Measurements from ENCODE around the gene PRKG1.

PRKG1 gene

DNA sequence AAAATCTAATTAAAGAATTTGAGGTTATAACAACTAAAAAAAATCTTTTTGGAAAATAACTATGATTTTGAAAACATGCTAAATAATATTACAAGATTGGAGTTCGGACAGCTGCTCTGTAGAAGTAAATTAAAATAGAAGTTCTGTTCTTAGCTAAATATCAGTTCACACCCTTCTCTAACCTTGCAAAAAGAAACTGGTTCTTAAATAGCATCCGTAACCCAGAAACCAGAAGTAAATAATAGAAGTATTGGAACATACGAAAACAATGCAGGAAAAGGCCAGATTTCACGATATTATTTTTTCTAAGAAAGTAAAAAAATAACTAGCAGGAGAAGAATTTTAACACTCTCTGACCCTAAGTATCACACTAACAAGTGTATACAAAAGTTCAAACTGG is 164.7 kb downstream of the PRKG1 start:
- H3K4me1 ChIP-seq (ENCODE audit: control insufficient read depth, low read length) = no peaks in the 10 kb centered on the region
- no peaks in the 10 kb centered on the region for H3K9me2 ChIP-seq (replicated peaks; ENCODE audit: control insufficient read depth, low read length)
- no peaks in the 10 kb centered on the region for H3K36me3 ChIP-seq (ENCODE audit: control insufficient read depth, low read length)
- no peaks in the 10 kb centered on the region for H4K20me1 ChIP-seq (ENCODE audit: control insufficient read depth, insufficient read depth, low read depth, low read length)
- H3K4me2 ChIP-seq (ENCODE audit: low read length) = no peak overlapping the region
- TF ChIP-seq, protein P1, sequence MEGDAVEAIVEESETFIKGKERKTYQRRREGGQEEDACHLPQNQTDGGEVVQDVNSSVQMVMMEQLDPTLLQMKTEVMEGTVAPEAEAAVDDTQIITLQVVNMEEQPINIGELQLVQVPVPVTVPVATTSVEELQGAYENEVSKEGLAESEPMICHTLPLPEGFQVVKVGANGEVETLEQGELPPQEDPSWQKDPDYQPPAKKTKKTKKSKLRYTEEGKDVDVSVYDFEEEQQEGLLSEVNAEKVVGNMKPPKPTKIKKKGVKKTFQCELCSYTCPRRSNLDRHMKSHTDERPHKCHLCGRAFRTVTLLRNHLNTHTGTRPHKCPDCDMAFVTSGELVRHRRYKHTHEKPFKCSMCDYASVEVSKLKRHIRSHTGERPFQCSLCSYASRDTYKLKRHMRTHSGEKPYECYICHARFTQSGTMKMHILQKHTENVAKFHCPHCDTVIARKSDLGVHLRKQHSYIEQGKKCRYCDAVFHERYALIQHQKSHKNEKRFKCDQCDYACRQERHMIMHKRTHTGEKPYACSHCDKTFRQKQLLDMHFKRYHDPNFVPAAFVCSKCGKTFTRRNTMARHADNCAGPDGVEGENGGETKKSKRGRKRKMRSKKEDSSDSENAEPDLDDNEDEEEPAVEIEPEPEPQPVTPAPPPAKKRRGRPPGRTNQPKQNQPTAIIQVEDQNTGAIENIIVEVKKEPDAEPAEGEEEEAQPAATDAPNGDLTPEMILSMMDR (IDR thresholded peaks at IDR 0.05; ENCODE audit: low read depth, low read length, poor library complexity, severe bottlenecking) = no peak
- TF ChIP-seq EZH2phosphoT487 (IDR thresholded peaks at IDR 0.05; ENCODE audit: borderline replicate concordance, low read length) = no peak
- no peaks in the 10 kb centered on the region for H3K9me3 ChIP-seq (ENCODE audit: control insufficient read depth, insufficient read depth, low read length)
- no peaks in the 10 kb centered on the region for H3K27me3 ChIP-seq (ENCODE audit: control insufficient read depth, low read length)
- no peak overlapping the region for H3K4me3 ChIP-seq (ENCODE audit: low read length)
- no peak overlapping the region for H3K27ac ChIP-seq (ENCODE audit: low read depth, low read length)
- no peaks in the 10 kb centered on the region for H3K79me2 ChIP-seq (ENCODE audit: control insufficient read depth, low read length)
- no peaks in the 10 kb centered on the region for H3F3A ChIP-seq (ENCODE audit: control insufficient read depth, insufficient read depth)

DNA sequence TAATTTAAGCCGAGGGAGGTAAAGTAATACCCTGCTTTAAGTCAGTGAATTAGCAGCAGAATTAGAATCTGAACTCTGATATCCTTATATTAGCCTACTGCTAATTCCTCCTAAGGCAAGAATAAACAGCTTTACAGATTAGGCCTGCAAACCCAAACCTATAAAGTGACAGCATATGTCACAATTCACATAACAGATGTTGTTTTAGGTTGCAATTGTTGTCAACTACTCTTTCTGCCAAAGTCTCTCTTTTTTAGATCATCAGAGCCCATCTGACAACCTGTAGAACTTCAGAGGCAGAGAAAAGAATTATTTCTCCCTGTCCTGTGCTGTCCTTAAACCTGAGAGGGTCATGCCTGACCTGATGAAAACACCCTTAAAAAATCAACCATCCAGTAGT is 167.2 kb downstream of the PRKG1 start:
- H3K9me2 ChIP-seq (replicated peaks; ENCODE audit: control insufficient read depth, low read length) = no peaks in the 10 kb centered on the region

DNA sequence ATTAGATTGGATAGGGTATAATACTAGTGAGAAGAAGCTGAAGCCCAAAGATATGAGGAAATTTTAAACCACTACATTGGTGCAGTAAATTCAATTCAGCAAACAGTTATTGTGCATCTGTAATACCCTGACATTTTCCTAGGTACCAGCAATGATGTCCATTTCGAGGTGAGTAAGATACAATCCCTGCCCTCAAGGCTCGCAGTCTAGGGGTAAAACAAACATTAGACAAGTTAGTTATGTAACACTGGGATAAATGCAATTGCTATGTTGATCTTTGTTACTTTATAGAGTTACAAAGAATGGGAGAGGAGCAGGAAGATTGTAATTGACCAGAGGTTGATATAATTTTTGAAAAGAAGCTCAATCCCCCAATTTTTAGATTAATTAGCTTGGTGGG is 168.1 kb downstream of the PRKG1 start:
- H3F3A ChIP-seq (ENCODE audit: control insufficient read depth, insufficient read depth) = no peaks in the 10 kb centered on the region
- H3K79me2 ChIP-seq (ENCODE audit: control insufficient read depth, low read length) = no peaks in the 10 kb centered on the region
- no peak overlapping the region for H3K4me3 ChIP-seq (ENCODE audit: low read length)
- H3K36me3 ChIP-seq (ENCODE audit: control insufficient read depth, low read length) = no peaks in the 10 kb centered on the region
- H3K27ac ChIP-seq (ENCODE audit: low read depth, low read length) = no peak overlapping the region
- no peaks in the 10 kb centered on the region for H4K20me1 ChIP-seq (ENCODE audit: control insufficient read depth, insufficient read depth, low read depth, low read length)
- no peaks in the 10 kb centered on the region for H3K4me1 ChIP-seq (ENCODE audit: control insufficient read depth, low read length)
- no peaks in the 10 kb centered on the region for H3K9me2 ChIP-seq (replicated peaks; ENCODE audit: control insufficient read depth, low read length)
- no peaks in the 10 kb centered on the region for H3K9me3 ChIP-seq (ENCODE audit: control insufficient read depth, insufficient read depth, low read length)
- no peak overlapping the region for H3K4me2 ChIP-seq (ENCODE audit: low read length)
- TF ChIP-seq, protein P1 (IDR thresholded peaks at IDR 0.05; ENCODE audit: low read depth, low read length, poor library complexity, severe bottlenecking) = no peak
- no peaks in the 10 kb centered on the region for H3K27me3 ChIP-seq (ENCODE audit: control insufficient read depth, low read length)

More for the DNA sequence above, 167.2 kb downstream of the PRKG1 start:
- Histone ChIP-seq H3K4me1 (ENCODE audit: control insufficient read depth, low read length) (no peaks in the 10 kb centered on the region), H3K36me3 (ENCODE audit: control insufficient read depth, low read length) (no peaks in the 10 kb centered on the region), H3K27me3 (ENCODE audit: control insufficient read depth, low read length) (no peaks in the 10 kb centered on the region), H4K20me1 (ENCODE audit: control insufficient read depth, insufficient read depth, low read depth, low read length) (no peaks in the 10 kb centered on the region), H3K4me2 (ENCODE audit: low read length) (no peak overlapping the region), H3K9me3 (ENCODE audit: control insufficient read depth, insufficient read depth, low read length) (no peaks in the 10 kb centered on the region), H3K4me3 (ENCODE audit: low read length) (no peak overlapping the region), H3K27ac (ENCODE audit: low read depth, low read length) (no peak overlapping the region), H3K79me2 (ENCODE audit: control insufficient read depth, low read length) (no peaks in the 10 kb centered on the region), H3F3A (ENCODE audit: control insufficient read depth, insufficient read depth) (no peaks in the 10 kb centered on the region)
- TF ChIP-seq, protein P1 (IDR thresholded peaks at IDR 0.05; ENCODE audit: low read depth, low read length, poor library complexity, severe bottlenecking) = no peak
- TF ChIP-seq EZH2phosphoT487 (IDR thresholded peaks at IDR 0.05; ENCODE audit: borderline replicate concordance, low read length) = no peak

DNA sequence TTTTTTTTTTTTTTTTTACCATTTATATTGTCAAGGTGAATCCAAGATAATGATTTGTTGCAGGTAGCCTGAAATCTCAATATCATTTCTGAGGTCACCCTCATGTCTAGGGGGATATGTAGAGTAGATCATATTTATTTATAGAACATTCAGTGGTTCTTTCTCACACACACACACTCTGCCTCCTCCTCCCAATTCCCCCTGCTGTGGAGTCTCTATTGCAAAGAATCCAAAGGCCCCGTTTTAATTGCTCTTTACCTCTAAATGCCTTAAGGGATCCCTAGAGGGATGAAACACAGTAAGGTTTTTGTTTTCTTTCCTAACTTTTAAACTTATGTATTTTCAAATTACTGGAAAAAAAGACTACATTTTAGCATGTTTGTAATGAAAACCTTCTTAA is 170.0 kb downstream of the PRKG1 start:
- Histone ChIP-seq H3K4me3 (ENCODE audit: low read length) (no peak overlapping the region), H3K4me2 (ENCODE audit: low read length) (no peak overlapping the region), H3K27ac (ENCODE audit: low read depth, low read length) (no peak overlapping the region), H3K79me2 (ENCODE audit: control insufficient read depth, low read length) (no peaks in the 10 kb centered on the region), H3K36me3 (ENCODE audit: control insufficient read depth, low read length) (no peaks in the 10 kb centered on the region), H3K4me1 (ENCODE audit: control insufficient read depth, low read length) (no peaks in the 10 kb centered on the region), H3F3A (ENCODE audit: control insufficient read depth, insufficient read depth) (no peaks in the 10 kb centered on the region), H3K9me3 (ENCODE audit: control insufficient read depth, insufficient read depth, low read length) (no peaks in the 10 kb centered on the region), H4K20me1 (ENCODE audit: control insufficient read depth, insufficient read depth, low read depth, low read length) (no peaks in the 10 kb centered on the region), H3K27me3 (ENCODE audit: control insufficient read depth, low read length) (no peaks in the 10 kb centered on the region), H3K9me2 (replicated peaks; ENCODE audit: control insufficient read depth, low read length) (no peaks in the 10 kb centered on the region)
- TF ChIP-seq, protein P1 (IDR thresholded peaks at IDR 0.05; ENCODE audit: low read depth, low read length, poor library complexity, severe bottlenecking) = no peak
- TF ChIP-seq EZH2phosphoT487 (IDR thresholded peaks at IDR 0.05; ENCODE audit: borderline replicate concordance, low read length) = no peak
